HepG2 (cell line): ENCODE data around the gene ARHGAP19. TPM values are rescaled to one million over a fixed set of nuclear protein-coding genes. Genes with fewer than 3 reads are reported as not detected.

ENCODE experiments used
- GABPA ChIP-seq, 2 experiments: IDR thresholded peaks; 2 replicates each; pipeline ENCODE4 v1.6.1; 2011 to 2016; ENCODE audit warnings: low read depth in 2 of 2, low read length in 1 of 2, missing biosample characterization in 1 of 2, missing genetic modification characterization in 1 of 2
- MED1 ChIP-seq: sonication (generic); formaldehyde crosslinking; IDR thresholded peaks from 2 replicates; pipeline ENCODE4 v1.4.0; 2020; ENCODE audit warnings: missing genetic modification reagents
- MED8 ChIP-seq: sonication (generic); formaldehyde crosslinking; IDR thresholded peaks from 2 replicates; pipeline ENCODE4 v1.8.1; 2023; ENCODE audit warnings: mild to moderate bottlenecking, missing genetic modification reagents; ENCODE audit not compliant: insufficient replicate concordance
- NFAT5 ChIP-seq: sonication (generic); formaldehyde crosslinking; IDR thresholded peaks from 2 replicates; pipeline ENCODE4 v1.4.0; 2020; ENCODE audit warnings: missing genetic modification reagents
- PCBP1 ChIP-seq: fragments of 200-400 bp; formaldehyde crosslinking; IDR thresholded peaks from 2 replicates; pipeline ENCODE4 v1.6.1; 2017; ENCODE audit warnings: mild to moderate bottlenecking, low read depth, low read length, borderline replicate concordance
- RELA ChIP-seq: sonication (generic); formaldehyde crosslinking; IDR thresholded peaks from 2 replicates; pipeline ENCODE4 v1.4.0; 2020; ENCODE audit warnings: missing genetic modification reagents
- SNAPC4 ChIP-seq: sonication (generic); formaldehyde crosslinking; IDR thresholded peaks from 2 replicates; pipeline ENCODE4 v1.4.0; 2020; ENCODE audit warnings: mild to moderate bottlenecking, missing genetic modification reagents
- TAF1 ChIP-seq: sonication (generic); formaldehyde crosslinking; IDR thresholded peaks from 2 replicates; pipeline ENCODE4 v1.4.0; 2020; ENCODE audit warnings: missing genetic modification reagents
- ZBTB33 ChIP-seq: sonication (generic); formaldehyde crosslinking; IDR thresholded peaks from 2 replicates; pipeline ENCODE4 v1.4.0; 2020; ENCODE audit warnings: missing genetic modification reagents
- ZNF10 ChIP-seq: sonication (generic); formaldehyde crosslinking; IDR thresholded peaks from 2 replicates; pipeline ENCODE4 v1.4.0; 2020; ENCODE audit warnings: mild to moderate bottlenecking, low read depth, missing genetic modification reagents, borderline replicate concordance
- ZNF326 ChIP-seq: sonication (generic); formaldehyde crosslinking; IDR thresholded peaks from 2 replicates; pipeline ENCODE4 v1.4.0; 2020; ENCODE audit warnings: missing genetic modification reagents, borderline replicate concordance
- ZNF709 ChIP-seq: sonication (generic); formaldehyde crosslinking; IDR thresholded peaks from 2 replicates; pipeline ENCODE4 v1.5.0; 2020; ENCODE audit warnings: mild to moderate bottlenecking, missing genetic modification reagents
- polyA plus RNA-seq, 8 experiments: library from polyadenylated mRNA; depleted of rRNA in 3 of 8; stranded (reverse) in 7 of 8; unstranded in 1 of 8; fragments of >200 nt; fragmentation: Illumina TruSeq in 4 of 8; extraction: Trizol in 4 of 8; gene quantifications; 2 replicates each; pipeline versions ENCODE4 v1.2.1 to v1.2.3, GENCODE V29; 2011 to 2016; ENCODE audit warnings: low read depth in 4 of 8, missing spikeins in 1 of 8, mixed read lengths in 1 of 8; ENCODE audit not compliant: insufficient read depth in 1 of 8
- total RNA-seq, 5 experiments: library from RNA; depleted of rRNA; stranded (reverse); fragments of >200 nt; fragmentation: Illumina TruSeq; extraction: Trizol; gene quantifications; 2 replicates each; pipeline ENCODE4 v1.2.3, GENCODE V29; 2016; ENCODE audit warnings: low read depth in 1 of 5
- TF ChIP-seq, protein P1 (sequence below): sonication (generic); formaldehyde crosslinking; IDR thresholded peaks from 2 replicates; pipeline ENCODE4 v1.5.1; 2020; ENCODE audit warnings: missing genetic modification reagents, mild to moderate bottlenecking, borderline replicate concordance

The ARHGAP19 gene
- total and polyA plus RNA-seq, 2 of the 13 experiments (the other 11 are each of a cell fraction or from before 2014, with no cell fraction given), result 7.6 to 10.0 TPM

GRCh38 chr10:97319671-97320479 lies 27.4 kb upstream of the ARHGAP19 start (continued):
- no peak for TF ChIP-seq SNAPC4 (CRISPR knock-in tag)
- TF ChIP-seq, protein P1, sequence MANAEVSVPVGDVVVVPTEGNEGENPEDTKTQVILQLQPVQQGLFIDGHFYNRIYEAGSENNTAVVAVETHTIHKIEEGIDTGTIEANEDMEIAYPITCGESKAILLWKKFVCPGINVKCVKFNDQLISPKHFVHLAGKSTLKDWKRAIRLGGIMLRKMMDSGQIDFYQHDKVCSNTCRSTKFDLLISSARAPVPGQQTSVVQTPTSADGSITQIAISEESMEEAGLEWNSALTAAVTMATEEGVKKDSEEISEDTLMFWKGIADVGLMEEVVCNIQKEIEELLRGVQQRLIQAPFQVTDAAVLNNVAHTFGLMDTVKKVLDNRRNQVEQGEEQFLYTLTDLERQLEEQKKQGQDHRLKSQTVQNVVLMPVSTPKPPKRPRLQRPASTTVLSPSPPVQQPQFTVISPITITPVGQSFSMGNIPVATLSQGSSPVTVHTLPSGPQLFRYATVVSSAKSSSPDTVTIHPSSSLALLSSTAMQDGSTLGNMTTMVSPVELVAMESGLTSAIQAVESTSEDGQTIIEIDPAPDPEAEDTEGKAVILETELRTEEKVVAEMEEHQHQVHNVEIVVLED, result 0 out of 2 replicates have a peak, but pooled peaks have one; percentile 30
- TF ChIP-seq ZNF10, result no peak
- no peak for TF ChIP-seq GABPA (IDR thresholded peaks at IDR 0.05; ENCODE audit: low read depth, low read length)
- TF ChIP-seq GABPA (CRISPR knock-in tag; IDR thresholded peaks at IDR 0.05; ENCODE audit: low read depth), result no peak
- TF ChIP-seq MED8, result no peak
- 0 out of 2 replicates have a peak, but pooled peaks have one; percentile 35 for TF ChIP-seq TAF1 (CRISPR knock-in tag)
- TF ChIP-seq NFAT5 (CRISPR knock-in tag), result no peak
- peak; percentile 72 for TF ChIP-seq ZNF709 (CRISPR knock-in tag)
- TF ChIP-seq MED1 (CRISPR knock-in tag), result no peak
- TF ChIP-seq ZNF326 (CRISPR knock-in tag), result no peak
- no peak for TF ChIP-seq PCBP1
- no peak for TF ChIP-seq RELA
- TF ChIP-seq ZBTB33, result no peak
